Measurements from ENCODE around the gene TMED1.
A peak's percentile ranks its signal among the peaks of the same experiment; 100 is the strongest.

- TF ChIP-seq RFX5 (IDR thresholded peaks at IDR 0.05; ENCODE audit: low read depth, low read length) (no peak), MAZ (IDR thresholded peaks at IDR 0.05; ENCODE audit: borderline replicate concordance, low read depth, low read length) (peak; percentile 96), MXI1 (IDR thresholded peaks at IDR 0.05; ENCODE audit: borderline replicate concordance, low read depth, low read length) (peak; percentile 73), BHLHE40 (IDR thresholded peaks at IDR 0.05; ENCODE audit: low read depth, low read length) (peak; percentile 98), USF2 (IDR thresholded peaks at IDR 0.05; ENCODE audit: low read depth, low read length) (peak; percentile 69), POLR2A (IDR thresholded peaks at IDR 0.05; ENCODE audit: low read depth, low read length) (peak; percentile 97), MAFK (IDR thresholded peaks at IDR 0.05; ENCODE audit: low read depth, low read length) (no peak), RAD21 (IDR thresholded peaks at IDR 0.05; ENCODE audit: low read length) (no peak), SMC3 (IDR thresholded peaks at IDR 0.05; ENCODE audit: low read depth, low read length) (no peak), CEBPB (IDR thresholded peaks at IDR 0.05; ENCODE audit: low read depth, low read length) (no peak)
- TF ChIP-seq, protein P1, sequence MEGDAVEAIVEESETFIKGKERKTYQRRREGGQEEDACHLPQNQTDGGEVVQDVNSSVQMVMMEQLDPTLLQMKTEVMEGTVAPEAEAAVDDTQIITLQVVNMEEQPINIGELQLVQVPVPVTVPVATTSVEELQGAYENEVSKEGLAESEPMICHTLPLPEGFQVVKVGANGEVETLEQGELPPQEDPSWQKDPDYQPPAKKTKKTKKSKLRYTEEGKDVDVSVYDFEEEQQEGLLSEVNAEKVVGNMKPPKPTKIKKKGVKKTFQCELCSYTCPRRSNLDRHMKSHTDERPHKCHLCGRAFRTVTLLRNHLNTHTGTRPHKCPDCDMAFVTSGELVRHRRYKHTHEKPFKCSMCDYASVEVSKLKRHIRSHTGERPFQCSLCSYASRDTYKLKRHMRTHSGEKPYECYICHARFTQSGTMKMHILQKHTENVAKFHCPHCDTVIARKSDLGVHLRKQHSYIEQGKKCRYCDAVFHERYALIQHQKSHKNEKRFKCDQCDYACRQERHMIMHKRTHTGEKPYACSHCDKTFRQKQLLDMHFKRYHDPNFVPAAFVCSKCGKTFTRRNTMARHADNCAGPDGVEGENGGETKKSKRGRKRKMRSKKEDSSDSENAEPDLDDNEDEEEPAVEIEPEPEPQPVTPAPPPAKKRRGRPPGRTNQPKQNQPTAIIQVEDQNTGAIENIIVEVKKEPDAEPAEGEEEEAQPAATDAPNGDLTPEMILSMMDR (conservative IDR thresholded peaks at IDR 0.05; ENCODE audit: low read depth, low read length) = no peak
Observed at GRCh38 chr19:10817291-10818038, 18.5 kb downstream of the TMED1 start.
